Activated CD4-positive, alpha-beta memory T cell treated with anti-CD3 and anti-CD28 coated beads, Interleukin-2, amount 10 ng/mL, durations not matched to agents 7 days and 5 days (primary cell): Measurements from ENCODE around the gene CELF4. TPM values are rescaled to one million over a fixed set of nuclear protein-coding genes. Genes with fewer than 3 reads are reported as not detected.

ENCODE experiments used
- CTCF ChIA-PET: fragments of 350-600 bp; sonication (Branson Sonifier 250); formaldehyde crosslinking; loops from one replicate; lab custom pipeline; 2021; ENCODE audit warnings: antibody characterized with exemption, inconsistent platforms; lab: Charles Lee
- POLR2A ChIA-PET: fragments of 350-600 bp; sonication (Branson Sonifier 250); formaldehyde crosslinking; loops from one replicate; lab custom pipeline; 2021; ENCODE audit warnings: antibody characterized with exemption; lab: Charles Lee
- DNase-seq: peaks from one replicate; pipeline ENCODE4 v3.0.0-alpha.2; 2020
- H3K27ac Mint-ChIP-seq: one replicate; pipeline ENCODE4 v1.8.0; 2021; ENCODE audit warnings: mild to moderate bottlenecking, mixed read lengths
- H3K27me3 Mint-ChIP-seq: one replicate; pipeline ENCODE4 v1.8.0; 2021; ENCODE audit warnings: mixed read lengths
- H3K36me3 Mint-ChIP-seq: one replicate; pipeline ENCODE4 v1.8.0; 2021; ENCODE audit warnings: low read depth, mixed read lengths
- H3K4me1 Mint-ChIP-seq: one replicate; pipeline ENCODE4 v1.8.0; 2021; ENCODE audit warnings: mixed read lengths
- H3K4me3 Mint-ChIP-seq: one replicate; pipeline ENCODE4 v1.8.0; 2021; ENCODE audit warnings: mild to moderate bottlenecking, mixed read lengths
- H3K9me3 Mint-ChIP-seq: one replicate; pipeline ENCODE4 v1.8.0; 2021; ENCODE audit warnings: mixed read lengths
- total RNA-seq, 2 experiments: library from RNA; stranded (reverse); gene quantifications; one replicate each; pipeline ENCODE4 v1.2.3, GENCODE V29; 2021

Gene CELF4
- total RNA-seq, 2 experiments from 2014 or later, result not detected

DNA sequence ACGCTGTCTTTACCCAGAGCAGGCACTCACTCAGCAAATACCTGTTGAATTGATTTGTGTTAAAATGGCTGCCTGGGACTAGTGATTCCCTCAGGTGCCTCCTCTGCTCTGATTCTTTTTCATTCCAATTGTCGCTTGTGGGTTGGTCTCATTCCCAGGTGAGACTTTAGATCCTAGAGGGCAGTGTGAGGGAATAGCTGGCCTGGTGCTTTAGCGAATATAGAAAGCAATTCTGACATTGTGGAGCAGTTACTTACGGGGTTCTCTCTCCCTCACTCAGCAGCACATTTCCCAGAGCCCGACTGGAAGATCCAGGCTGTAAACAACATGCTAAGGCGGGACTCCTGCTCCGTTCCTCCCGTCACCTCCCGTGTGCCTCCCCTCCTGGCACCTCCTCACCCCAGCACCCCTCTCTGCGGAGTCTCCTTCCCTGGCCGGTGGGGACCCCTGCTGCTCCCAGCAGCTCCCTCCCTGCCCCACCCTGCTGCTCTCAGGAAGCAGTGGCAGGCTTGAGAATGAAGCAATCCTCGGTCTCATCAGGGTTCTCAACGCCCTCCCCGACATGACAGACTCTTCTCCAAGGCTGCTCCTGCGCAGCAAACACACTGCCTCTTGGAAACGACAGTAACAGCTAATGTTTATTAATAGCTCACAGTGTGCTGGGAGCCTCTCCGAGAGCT, 26.9 kb downstream of the CELF4 start:
- CTCF ChIA-PET, result interaction anchor here (1.2 kb wide), 1 partner anchor 11 kb away, joined by 3 read pairs; no protein-coding TSS in a partner anchor
- no peaks in the 10 kb centered on the region for H3K36me3 Mint-ChIP-seq
- POLR2A ChIA-PET, result interaction anchor here (0.6 kb wide), 1 partner anchor 12 kb away, joined by 3 read pairs; no protein-coding TSS in a partner anchor

DNA sequence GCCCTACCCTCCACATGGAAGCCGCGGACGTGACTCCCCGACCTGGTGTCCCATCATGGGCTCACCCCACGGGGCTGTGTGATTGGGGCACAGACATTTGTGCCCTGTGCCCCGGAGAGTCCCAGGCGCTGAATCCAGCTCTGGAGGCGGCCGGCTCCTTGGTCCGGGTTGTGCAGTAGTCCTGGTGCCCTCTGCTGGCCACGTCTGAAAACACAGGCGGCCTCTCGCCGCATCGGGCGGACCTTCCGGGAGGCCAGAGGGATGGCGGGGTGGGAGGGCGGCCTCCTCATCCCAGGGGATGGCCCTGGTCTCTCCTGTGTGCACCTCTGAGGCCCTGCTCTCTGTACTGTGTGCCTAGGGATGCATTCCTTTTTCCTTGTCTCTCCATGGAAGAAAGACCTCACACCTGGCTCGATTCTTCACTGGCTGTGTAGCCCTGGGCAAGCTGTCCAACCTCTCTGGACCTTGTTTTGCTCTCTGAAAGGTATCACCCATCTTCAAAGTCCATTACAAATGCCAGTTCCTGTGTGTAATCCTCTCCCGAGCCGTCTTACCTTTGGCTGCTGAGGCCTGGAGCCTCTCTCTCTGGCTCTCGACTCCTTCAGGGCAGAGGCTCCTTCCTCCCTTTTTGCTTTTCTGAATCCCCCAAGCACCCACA, 27.6 kb downstream of the CELF4 start:
- Mint-ChIP-seq H3K36me3 (no peaks in the 10 kb centered on the region), H3K4me3 (no peak overlapping the region), H3K27me3 (peaks cover 7% of the 10 kb centered on the region), H3K9me3 (no peaks in the 10 kb centered on the region), H3K27ac (no peak overlapping the region), H3K4me1 (no peaks in the 10 kb centered on the region)
- DNase-seq, result peak; percentile 44
- CTCF ChIA-PET, result interaction anchor here (0.6 to 1.1 kb wide), 3 partner anchors 10 to 1212 kb away, joined by 3 read pairs; no protein-coding TSS in a partner anchor
- POLR2A ChIA-PET, result no interaction called here

More for the DNA sequence above, 26.9 kb downstream of the CELF4 start:
- Mint-ChIP-seq H3K27ac (no peak overlapping the region), H3K4me3 (no peak overlapping the region), H3K9me3 (no peaks in the 10 kb centered on the region), H3K27me3 (peaks cover 7% of the 10 kb centered on the region), H3K4me1 (no peaks in the 10 kb centered on the region)
- DNase-seq, result no peak

DNA sequence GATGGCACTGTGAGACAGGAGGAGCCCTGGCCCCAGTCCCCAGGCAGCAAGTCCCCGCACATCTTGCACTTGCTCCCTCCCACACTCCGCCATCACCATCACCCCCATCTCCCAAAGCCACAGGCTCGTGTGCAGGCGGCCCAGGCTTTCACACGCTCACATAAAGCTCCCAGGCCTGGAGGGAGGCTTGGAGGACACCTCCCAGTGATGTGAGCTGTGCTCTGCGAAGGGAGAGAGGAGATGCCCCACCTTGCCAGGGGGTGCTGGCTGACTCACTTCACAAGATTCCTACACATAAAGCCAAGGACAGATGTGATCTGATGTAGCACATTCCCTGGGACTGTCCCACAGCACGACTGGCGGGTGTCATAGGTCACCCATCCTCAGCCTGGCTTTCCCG, 28.9 kb downstream of the CELF4 start:
- no peaks in the 10 kb centered on the region for H3K9me3 Mint-ChIP-seq
- no peak for DNase-seq
- H3K4me1 Mint-ChIP-seq, result no peaks in the 10 kb centered on the region
- H3K27ac Mint-ChIP-seq, result no peak overlapping the region
- peaks cover 7% of the 10 kb centered on the region for H3K27me3 Mint-ChIP-seq
- CTCF ChIA-PET, result no interaction called here
- no peak overlapping the region for H3K4me3 Mint-ChIP-seq
- POLR2A ChIA-PET, result no interaction called here
- H3K36me3 Mint-ChIP-seq, result no peaks in the 10 kb centered on the region

DNA sequence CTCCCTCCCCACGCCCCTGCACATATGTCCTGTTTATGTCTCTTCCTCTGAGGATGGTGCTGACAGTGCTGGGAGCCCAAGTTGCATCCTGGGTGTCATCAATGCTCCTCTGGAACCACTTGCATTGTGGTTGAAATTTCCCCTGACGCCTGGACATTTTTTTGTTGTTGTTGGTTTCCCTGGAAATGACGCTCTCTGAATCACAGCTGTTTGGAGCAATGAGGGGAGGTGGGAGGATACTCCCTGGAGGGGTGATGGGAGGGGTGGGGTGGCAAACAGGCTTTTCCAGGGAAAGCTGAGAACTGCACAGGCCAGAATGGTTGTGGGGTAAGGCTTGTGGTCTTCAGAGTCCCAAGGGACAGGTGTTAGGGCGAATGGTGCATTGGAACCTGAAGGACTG, 29.6 kb downstream of the CELF4 start:
- CTCF ChIA-PET, result no interaction called here
- Mint-ChIP-seq H3K36me3 (no peaks in the 10 kb centered on the region), H3K4me3 (no peak overlapping the region), H3K27me3 (peaks cover 7% of the 10 kb centered on the region), H3K4me1 (no peaks in the 10 kb centered on the region), H3K9me3 (no peaks in the 10 kb centered on the region), H3K27ac (no peak overlapping the region)
- POLR2A ChIA-PET, result no interaction called here
- no peak for DNase-seq

DNA sequence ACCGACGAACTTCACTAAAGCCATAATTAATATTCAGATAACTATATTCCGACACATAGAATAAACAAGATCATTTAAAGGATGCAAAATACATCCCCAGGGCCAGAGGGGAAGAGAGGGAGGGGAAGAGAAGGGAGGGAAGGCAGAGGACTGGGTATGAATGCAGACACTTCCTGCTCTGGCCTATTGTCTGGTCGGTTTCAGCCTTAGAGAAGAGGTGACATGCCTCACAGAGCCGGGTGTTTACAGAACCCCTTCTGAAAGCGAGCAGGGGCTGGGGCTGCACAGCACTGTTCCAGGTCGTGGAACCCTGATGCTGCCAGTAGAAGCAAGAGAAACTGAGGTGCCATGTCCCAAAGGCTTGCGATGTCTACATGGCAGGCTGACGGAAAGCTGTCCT, 31.0 kb downstream of the CELF4 start:
- H3K36me3 Mint-ChIP-seq, result no peaks in the 10 kb centered on the region
- no peak overlapping the region for H3K4me3 Mint-ChIP-seq
- H3K4me1 Mint-ChIP-seq, result no peaks in the 10 kb centered on the region
- H3K9me3 Mint-ChIP-seq, result no peaks in the 10 kb centered on the region
- ChIA-PET POLR2A (no interaction called here), CTCF (no interaction called here)
- DNase-seq, result no peak
- peaks cover 7% of the 10 kb centered on the region for H3K27me3 Mint-ChIP-seq
- H3K27ac Mint-ChIP-seq, result no peak overlapping the region

DNA sequence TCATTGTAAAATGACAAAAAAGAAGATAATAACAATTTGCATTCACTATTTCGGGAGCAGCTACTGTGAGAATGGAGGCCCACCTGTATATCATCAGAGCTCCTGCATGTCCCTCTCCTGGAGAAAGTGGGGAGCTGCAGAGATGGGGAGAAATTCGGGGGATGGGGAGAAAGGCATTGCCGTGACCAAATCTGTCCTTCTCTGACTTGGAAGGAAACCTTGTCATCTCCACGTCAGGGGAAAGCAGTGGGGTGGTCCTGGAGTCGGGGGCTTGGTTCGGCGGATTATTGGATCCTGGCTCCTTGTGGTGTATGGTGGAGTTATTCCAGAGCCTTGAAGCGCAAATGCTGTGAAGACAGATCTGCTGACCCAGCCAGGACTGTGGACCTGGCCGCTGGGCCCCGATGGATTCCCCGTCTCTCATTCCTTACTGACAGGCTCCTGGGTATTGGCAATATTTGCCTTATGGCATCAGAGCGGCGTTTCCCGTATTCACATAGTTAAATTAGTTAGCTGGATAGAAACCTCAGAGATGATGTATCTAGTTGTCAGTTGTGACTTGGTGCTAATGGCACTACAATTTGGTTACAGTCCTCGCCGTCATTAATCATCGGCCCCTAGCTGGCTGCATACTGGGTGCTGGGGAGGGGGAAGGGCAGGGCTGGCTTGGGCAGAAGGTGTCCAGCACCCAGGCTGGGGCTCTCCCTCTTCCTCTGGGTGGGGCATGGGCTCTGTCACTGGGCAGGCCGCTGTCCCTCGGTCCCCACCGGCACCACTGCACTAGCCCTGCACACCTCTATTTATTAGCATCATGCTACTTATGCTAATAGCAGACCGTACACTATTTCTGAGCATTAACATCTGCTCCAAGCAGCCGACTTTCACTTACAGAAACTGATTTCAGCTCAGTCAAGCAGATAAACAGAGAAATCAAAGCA, 31.7 kb downstream of the CELF4 start:
- no peak overlapping the region for H3K27ac Mint-ChIP-seq
- ChIA-PET CTCF (no interaction called here), POLR2A (no interaction called here)
- peaks cover 7% of the 10 kb centered on the region for H3K27me3 Mint-ChIP-seq
- no peaks in the 10 kb centered on the region for H3K9me3 Mint-ChIP-seq
- no peaks in the 10 kb centered on the region for H3K4me1 Mint-ChIP-seq
- no peak overlapping the region for H3K4me3 Mint-ChIP-seq
- H3K36me3 Mint-ChIP-seq, result no peaks in the 10 kb centered on the region
- DNase-seq, result no peak

DNA sequence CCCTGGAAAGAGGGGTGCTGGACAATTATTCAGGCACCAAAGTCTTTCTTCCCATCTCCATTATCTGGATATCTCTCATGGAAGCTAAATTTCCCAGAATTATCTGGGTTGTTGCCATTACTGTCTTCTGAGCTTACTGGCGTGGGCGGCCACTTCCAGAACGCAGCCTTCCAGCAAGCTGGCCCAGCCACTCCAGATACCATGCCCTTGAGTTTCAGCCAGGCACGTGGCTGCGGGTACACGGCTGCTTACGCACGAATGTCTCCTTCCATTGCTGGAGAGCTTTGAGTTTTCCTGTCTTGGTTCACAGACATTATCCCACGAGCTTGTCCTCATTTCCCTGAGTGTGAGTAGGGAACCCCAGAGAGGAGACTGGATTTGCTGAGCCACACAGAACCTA, 32.7 kb downstream of the CELF4 start:
- CTCF ChIA-PET, result no interaction called here
- Mint-ChIP-seq H3K4me3 (no peak overlapping the region), H3K27ac (no peak overlapping the region), H3K27me3 (no peaks in the 10 kb centered on the region), H3K9me3 (no peaks in the 10 kb centered on the region), H3K4me1 (no peaks in the 10 kb centered on the region), H3K36me3 (no peaks in the 10 kb centered on the region)
- POLR2A ChIA-PET, result no interaction called here
- no peak for DNase-seq

DNA sequence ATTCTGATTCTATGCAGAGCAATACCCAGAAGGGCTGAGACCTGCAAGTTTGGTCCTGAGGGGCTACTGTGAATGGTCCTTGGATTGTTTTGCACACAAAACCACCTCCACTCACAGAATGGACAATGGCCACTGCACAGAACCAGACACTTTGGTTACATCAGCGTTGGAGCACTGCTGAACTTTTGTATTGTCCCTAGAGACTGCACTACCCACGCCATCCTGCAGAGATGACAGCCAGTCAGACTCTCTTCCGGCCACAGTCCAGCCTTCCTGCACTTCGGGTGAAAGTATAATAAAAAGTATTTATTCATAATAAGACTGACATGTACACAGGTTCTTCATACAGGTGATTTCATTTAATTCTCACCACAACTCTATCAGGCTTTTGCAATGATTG, 35.7 kb downstream of the CELF4 start:
- Mint-ChIP-seq H3K4me1 (no peaks in the 10 kb centered on the region), H3K9me3 (no peaks in the 10 kb centered on the region), H3K4me3 (no peak overlapping the region), H3K27me3 (peaks cover 19% of the 10 kb centered on the region), H3K27ac (no peak overlapping the region), H3K36me3 (no peaks in the 10 kb centered on the region)
- POLR2A ChIA-PET, result no interaction called here
- no peak for DNase-seq
- CTCF ChIA-PET, result no interaction called here

DNA sequence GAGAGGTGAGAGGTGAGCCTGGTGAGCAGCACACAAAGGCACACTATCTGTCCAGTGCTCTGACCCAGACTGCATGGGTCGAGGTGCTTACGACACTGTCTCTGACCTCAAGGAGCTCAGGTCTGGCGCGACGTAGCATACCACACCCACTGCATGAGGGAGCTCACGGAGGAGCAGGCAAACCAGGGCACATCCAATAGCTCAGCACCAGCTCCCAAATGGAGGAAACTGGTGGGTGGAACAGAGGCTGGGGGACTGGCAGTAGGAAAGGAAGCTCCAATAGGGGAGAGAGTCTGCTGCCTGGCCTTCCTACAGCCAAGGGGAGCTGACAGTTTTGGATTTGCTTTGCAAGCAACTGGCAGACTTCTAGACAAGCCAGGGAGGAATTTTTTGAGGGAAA, 36.3 kb downstream of the CELF4 start:
- H3K4me3 Mint-ChIP-seq, result no peak overlapping the region
- no peaks in the 10 kb centered on the region for H3K36me3 Mint-ChIP-seq
- DNase-seq, result no peak
- ChIA-PET POLR2A (interaction anchor here (0.6 kb wide), 1 partner anchor 135 kb away, joined by 3 read pairs; no protein-coding TSS in a partner anchor), CTCF (no interaction called here)
- H3K9me3 Mint-ChIP-seq, result no peaks in the 10 kb centered on the region
- no peak overlapping the region for H3K27ac Mint-ChIP-seq
- no peaks in the 10 kb centered on the region for H3K4me1 Mint-ChIP-seq
- peaks cover 22% of the 10 kb centered on the region for H3K27me3 Mint-ChIP-seq

DNA sequence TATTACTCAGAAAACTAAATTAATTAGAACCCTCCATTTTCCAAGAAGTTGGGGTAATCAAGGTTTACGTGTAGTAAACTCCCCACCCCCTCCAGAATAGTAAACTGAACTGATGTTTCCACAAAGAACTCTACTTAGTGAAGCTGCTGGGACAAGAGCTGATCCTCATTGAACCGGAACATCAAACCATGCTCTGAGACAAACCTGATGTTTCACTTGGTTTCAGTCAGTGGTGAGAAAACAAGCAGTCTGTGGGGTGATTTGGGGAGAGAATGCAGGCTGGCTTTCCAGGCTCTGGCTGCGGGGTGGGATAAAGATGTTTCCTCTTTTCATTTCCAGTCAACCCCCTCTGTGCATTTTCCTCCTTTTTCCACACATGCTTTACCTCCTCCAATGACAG, 38.2 kb downstream of the CELF4 start:
- H3K36me3 Mint-ChIP-seq, result no peaks in the 10 kb centered on the region
- POLR2A ChIA-PET, result no interaction called here
- H3K4me1 Mint-ChIP-seq, result no peaks in the 10 kb centered on the region
- H3K27ac Mint-ChIP-seq, result no peak overlapping the region
- peaks cover 29% of the 10 kb centered on the region for H3K27me3 Mint-ChIP-seq
- H3K4me3 Mint-ChIP-seq, result no peak overlapping the region
- no peak for DNase-seq
- H3K9me3 Mint-ChIP-seq, result no peaks in the 10 kb centered on the region
- CTCF ChIA-PET, result interaction anchor here (0.9 to 1.2 kb wide), 2 partner anchors 10 to 12 kb away, joined by 3 read pairs; no protein-coding TSS in a partner anchor

DNA sequence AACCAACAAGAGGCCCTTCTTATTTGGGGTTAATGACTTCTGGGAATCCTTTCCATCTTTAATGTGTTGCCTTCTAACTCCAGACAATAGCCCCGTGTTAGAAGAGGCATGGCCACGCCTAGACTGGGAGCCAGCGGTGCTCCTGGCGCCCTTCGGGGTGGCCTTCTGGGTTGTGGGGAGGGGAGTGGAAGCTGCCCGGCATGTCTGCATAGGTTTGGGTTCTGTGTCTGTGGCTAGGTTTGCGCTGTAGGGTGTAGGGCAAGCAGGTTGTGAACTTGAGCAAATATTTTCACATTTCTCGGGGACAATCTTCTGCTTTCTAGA, 40.4 kb downstream of the CELF4 start:
- Mint-ChIP-seq H3K27ac (no peak overlapping the region), H3K9me3 (no peaks in the 10 kb centered on the region), H3K4me3 (no peak overlapping the region), H3K4me1 (no peaks in the 10 kb centered on the region), H3K27me3 (peaks cover 32% of the 10 kb centered on the region), H3K36me3 (no peaks in the 10 kb centered on the region)
- POLR2A ChIA-PET, result no interaction called here
- no peak for DNase-seq
- CTCF ChIA-PET, result no interaction called here

DNA sequence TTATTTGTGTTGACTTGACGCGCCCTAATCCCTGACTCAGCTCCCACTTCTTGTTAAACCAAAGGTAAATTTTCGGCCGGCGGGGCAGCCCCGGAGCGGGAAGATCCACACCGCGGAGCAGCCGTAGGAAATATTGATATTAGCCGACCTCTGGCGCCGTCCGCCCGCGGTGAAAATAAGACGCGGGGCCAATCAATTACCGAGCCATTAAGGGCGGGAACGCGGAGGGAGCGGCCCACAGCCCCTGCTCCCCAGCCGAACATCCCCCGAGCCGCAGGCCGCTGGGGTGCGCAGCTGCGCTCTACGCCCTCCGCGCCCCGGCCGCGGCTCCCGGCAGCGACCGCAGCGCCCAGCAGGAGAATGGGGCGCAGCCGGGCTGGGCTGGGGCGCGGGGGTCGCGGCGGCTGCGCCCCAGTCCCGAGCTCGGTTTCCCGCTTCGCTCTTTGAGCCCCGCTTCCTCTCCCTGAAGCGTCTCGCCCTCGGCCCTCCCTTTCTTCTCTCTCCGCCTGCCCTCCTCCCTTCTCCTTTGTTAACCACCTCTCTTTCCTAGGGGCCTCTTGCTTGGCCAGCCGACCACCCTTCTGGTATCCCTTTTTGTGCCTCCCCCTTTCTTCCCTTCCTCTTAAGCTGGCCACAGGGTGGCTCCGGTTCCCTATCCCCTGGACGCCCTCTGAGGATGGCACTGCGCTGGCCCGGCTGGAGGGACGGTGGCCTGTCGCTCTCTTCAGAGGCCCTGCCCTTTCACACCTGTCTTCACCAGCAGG, 40.9 kb downstream of the CELF4 start:
- H3K27ac Mint-ChIP-seq, result no peak overlapping the region

More for the DNA sequence above, 40.9 kb downstream of the CELF4 start:
- no peaks in the 10 kb centered on the region for H3K36me3 Mint-ChIP-seq
- POLR2A ChIA-PET, result no interaction called here
- no peak overlapping the region for H3K4me3 Mint-ChIP-seq
- H3K4me1 Mint-ChIP-seq, result no peaks in the 10 kb centered on the region
- CTCF ChIA-PET, result no interaction called here
- no peaks in the 10 kb centered on the region for H3K9me3 Mint-ChIP-seq
- H3K27me3 Mint-ChIP-seq, result peaks cover 32% of the 10 kb centered on the region
- DNase-seq, result no peak
